NCI-H2196 (cell line): ENCODE measurements around the gene PSD2.

Experiments used
- DNase-seq: peaks from one replicate; lab custom pipeline; 2025; ENCODE audit not compliant: unreplicated experiment; lab: John Stamatoyannopoulos, UW

PSD2 gene

GRCh38 chr5:139763280-139763929 is 32.2 kb upstream of the PSD2 start:
- no peak for DNase-seq

GRCh38 chr5:139763930-139764791 is 31.4 kb upstream of the PSD2 start:
- no peak for DNase-seq

- DNase-seq: no peak
Measured at GRCh38 chr5:139764886-139765408, 30.7 kb upstream of the PSD2 start.

- peak; percentile 88 for DNase-seq
Measured at GRCh38 chr5:139765409-139766217, 30.0 kb upstream of the PSD2 start.

- DNase-seq: no peak
Measured at GRCh38 chr5:139767960-139768359, 27.6 kb upstream of the PSD2 start.

GRCh38 chr5:139768807-139769465 is 26.7 kb upstream of the PSD2 start:
- no peak for DNase-seq

- no peak for DNase-seq
Measured at GRCh38 chr5:139769477-139769876, 26.1 kb upstream of the PSD2 start.

- DNase-seq: no peak
Measured at GRCh38 chr5:139770722-139771121, 24.9 kb upstream of the PSD2 start.

- no peak for DNase-seq
Measured at GRCh38 chr5:139772089-139772791, 23.4 kb upstream of the PSD2 start.

GRCh38 chr5:139772927-139773690 is 22.5 kb upstream of the PSD2 start:
- DNase-seq: no peak

- DNase-seq: peak; percentile 44
Measured at GRCh38 chr5:139774980-139775661, 20.5 kb upstream of the PSD2 start.

GRCh38 chr5:139775872-139776271 is 19.7 kb upstream of the PSD2 start:
- no peak for DNase-seq

- DNase-seq: no peak
Measured at GRCh38 chr5:139776861-139777260, 18.7 kb upstream of the PSD2 start.

GRCh38 chr5:139783436-139783965 is 12.1 kb upstream of the PSD2 start:
- DNase-seq: no peak

GRCh38 chr5:139784488-139784887 is 11.1 kb upstream of the PSD2 start:
- DNase-seq: no peak

- DNase-seq: no peak
Measured at GRCh38 chr5:139787257-139787567, 8.4 kb upstream of the PSD2 start.

GRCh38 chr5:139787568-139788293 is 7.9 kb upstream of the PSD2 start:
- DNase-seq: peak; percentile 86

- DNase-seq: no peak
Measured at GRCh38 chr5:139788294-139788910, 7.2 kb upstream of the PSD2 start.
